GM12873 (cell line): ENCODE measurements around the gene KCNIP1.

ENCODE experiments used
- CTCF ChIP-seq: IDR thresholded peaks from 2 replicates; pipeline ENCODE4 v1.5.1; 2012; ENCODE audit warnings: low read depth, mild to moderate bottlenecking, moderate library complexity, low read length, control low read depth; ENCODE audit not compliant: insufficient read depth; ENCODE audit errors: missing control alignments

Gene KCNIP1

GRCh38 chr5:170783498-170784247 is 279.9 kb downstream of the KCNIP1 start, which contains the start of gene GABRP:
Gene GABRP, plus strand, starts transcription at chr5:170783725. Its CDS starts 4,891 bp downstream, at chr5:170788616.
- TF ChIP-seq CTCF, result no peak

- TF ChIP-seq CTCF, result no peak
Measured at GRCh38 chr5:170785416-170785815, 281.6 kb downstream of the KCNIP1 start.
